ENCODE measurements around the gene PPP1R36. TPM values are rescaled to one million over a fixed set of nuclear protein-coding genes. Genes with fewer than 3 reads are reported as not detected.

Gene PPP1R36
- under 1 TPM; 0.20 to 0.81 (median 0.27) TPM for total RNA-seq (2021; fragmentation: NEBNext Ultra II Directional; extraction: Animal tissue kit (Norgen Biotek cat#: 25700))
- long read RNA-seq, partial matches to known transcripts = 0 of 1 reads
- long read RNA-seq, other reads (novel, unspliced or antisense) = 1 of 1 reads

- H3K27ac Mint-ChIP-seq = peak within 1 kb of the TSS; percentile 49; the same call in 1 of the 2 replicates
- peaks cover 7% of the 10 kb centered on the region; the same call in 1 of the 2 replicates for H3K4me1 Mint-ChIP-seq (ENCODE audit: low read depth)
- H3K36me3 Mint-ChIP-seq (ENCODE audit: low read depth) = no peaks in the 10 kb centered on the region
- DNase-seq = no peak
- H3K27me3 Mint-ChIP-seq (ENCODE audit: insufficient read depth) = no peaks in the 10 kb centered on the region; the same call in 1 of the 2 replicates
- no peak for TF ChIP-seq CTCF (IDR thresholded peaks at IDR 0.05)
- no peak within 1 kb of the TSS for H3K4me3 Mint-ChIP-seq
- H3K9me3 Mint-ChIP-seq = no peaks in the 10 kb centered on the region
Observed at GRCh38 chr14:64549791-64550620, at the start of gene PPP1R36. Gene PPP1R36, plus strand, starts transcription at chr14:64549961. Its CDS starts 37 bp downstream, at chr14:64549998.

GRCh38 chr14:64500088-64500487 is 49.7 kb upstream of the PPP1R36 start:
- H3K9me3 Mint-ChIP-seq = no peaks in the 10 kb centered on the region
- H3K36me3 Mint-ChIP-seq (ENCODE audit: low read depth) = peaks cover under 1% of the 10 kb centered on the region; the same call in 1 of the 2 replicates
- H3K27ac Mint-ChIP-seq = peak overlapping the region; percentile 22; the same call in 1 of the 2 replicates
- DNase-seq = no peak
- peaks cover 36% of the 10 kb centered on the region for H3K4me1 Mint-ChIP-seq (ENCODE audit: low read depth)
- no peak overlapping the region; the same call in 1 of the 2 replicates for H3K4me3 Mint-ChIP-seq
- 0 out of 2 replicates have a peak, but pooled peaks cover 3% of the 10 kb centered on the region for H3K27me3 Mint-ChIP-seq (ENCODE audit: insufficient read depth)
- no peak for TF ChIP-seq CTCF (IDR thresholded peaks at IDR 0.05)

GRCh38 chr14:64501411-64502171 is 48.2 kb upstream of the PPP1R36 start:
- TF ChIP-seq CTCF (IDR thresholded peaks at IDR 0.05) = peak; percentile 27; the same call in 1 of the 2 replicates
- Mint-ChIP-seq H3K36me3 (ENCODE audit: low read depth) (peaks cover 10% of the 10 kb centered on the region), H3K27ac (peak overlapping the region; percentile 97), H3K9me3 (no peaks in the 10 kb centered on the region), H3K4me1 (ENCODE audit: low read depth) (peaks cover 45% of the 10 kb centered on the region), H3K4me3 (peak overlapping the region; percentile 95), H3K27me3 (ENCODE audit: insufficient read depth) (0 out of 2 replicates have a peak, but pooled peaks cover 3% of the 10 kb centered on the region)
- peak; percentile 86 for DNase-seq

GRCh38 chr14:64502456-64502855 is 47.3 kb upstream of the PPP1R36 start:
- H3K36me3 Mint-ChIP-seq (ENCODE audit: low read depth) = peaks cover 10% of the 10 kb centered on the region
- no peak for TF ChIP-seq CTCF (IDR thresholded peaks at IDR 0.05)
- H3K4me1 Mint-ChIP-seq (ENCODE audit: low read depth) = peaks cover 54% of the 10 kb centered on the region
- H3K27me3 Mint-ChIP-seq (ENCODE audit: insufficient read depth) = 0 out of 2 replicates have a peak, but pooled peaks cover 3% of the 10 kb centered on the region
- H3K9me3 Mint-ChIP-seq = no peaks in the 10 kb centered on the region
- peak overlapping the region; percentile 97 for H3K27ac Mint-ChIP-seq
- peak overlapping the region; percentile 95 for H3K4me3 Mint-ChIP-seq
- no peak for DNase-seq

GRCh38 chr14:64502887-64503433 is 46.8 kb upstream of the PPP1R36 start:
- 0 out of 2 replicates have a peak, but pooled peaks cover 3% of the 10 kb centered on the region for H3K27me3 Mint-ChIP-seq (ENCODE audit: insufficient read depth)
- no peaks in the 10 kb centered on the region for H3K9me3 Mint-ChIP-seq
- H3K4me3 Mint-ChIP-seq = peak overlapping the region; percentile 95
- DNase-seq = no peak
- peak overlapping the region; percentile 97 for H3K27ac Mint-ChIP-seq
- peaks cover 10% of the 10 kb centered on the region for H3K36me3 Mint-ChIP-seq (ENCODE audit: low read depth)
- H3K4me1 Mint-ChIP-seq (ENCODE audit: low read depth) = peaks cover 59% of the 10 kb centered on the region
- no peak for TF ChIP-seq CTCF (IDR thresholded peaks at IDR 0.05)

Data from HFFc6 (cell line).